Measurements from ENCODE around the gene CNMD.
"Not testable (repeated sequence)": the region's sequence is repeated elsewhere in the genome, so short reads cannot be mapped to it uniquely, and the experiment has no call there.

The CNMD gene

GRCh38 chr13:52686376-52686775 lies 53.2 kb downstream of the CNMD start:
- DNase-seq (ENCODE audit: low read depth) = no peak

GRCh38 chr13:52685806-52686205 lies 53.8 kb downstream of the CNMD start:
- not testable (repeated sequence) for DNase-seq (ENCODE audit: low read depth)

GRCh38 chr13:52677823-52678222 lies 61.8 kb downstream of the CNMD start:
- DNase-seq (ENCODE audit: low read depth) = no peak

GRCh38 chr13:52673465-52673864 lies 66.2 kb downstream of the CNMD start:
- no peak for DNase-seq (ENCODE audit: low read depth)

GRCh38 chr13:52670726-52671125 lies 68.9 kb downstream of the CNMD start:
- DNase-seq (ENCODE audit: low read depth) = no peak

GRCh38 chr13:52669677-52670076 lies 69.9 kb downstream of the CNMD start:
- no peak for DNase-seq (ENCODE audit: low read depth)

- DNase-seq (ENCODE audit: low read depth) = no peak
These were observed 74.3 kb downstream of the CNMD start for GRCh38 chr13:52665325-52665724.

GRCh38 chr13:52664272-52664671 lies 75.3 kb downstream of the CNMD start:
- DNase-seq (ENCODE audit: low read depth) = no peak

GRCh38 chr13:52659340-52659739 lies 80.3 kb downstream of the CNMD start:
- no peak for DNase-seq (ENCODE audit: low read depth)

Measured in activated T-cell treated with anti-CD3 and anti-CD28 coated beads for 1 hour (primary cell).